Liver (tissue), 9 donors: ENCODE results near the gene MICAL3. TPM values are rescaled to one million over a fixed set of nuclear protein-coding genes. Genes with fewer than 3 reads are reported as not detected.
A peak's percentile ranks its signal among the peaks of the same experiment; 100 is the strongest.

Source experiments
- DNase-seq: peaks from one replicate; pipeline ENCODE4 v3.0.0-alpha.2; 2017; ENCODE audit warnings: low spot score
- H3K27ac ChIP-seq, 2 donors: one replicate each; pipeline ENCODE4 v1.7.0; 2013; ENCODE audit warnings: inconsistent platforms in 2 of 2, low read length in 2 of 2, control low read depth in 1 of 2, low read depth in 1 of 2, mild to moderate bottlenecking in 1 of 2
- H3K27me3 ChIP-seq, 4 donors: one replicate each; pipeline versions ENCODE4 v1.6.1 to v1.7.0; 2013; ENCODE audit warnings: low read length in 3 of 4, inconsistent platforms in 1 of 4, mild to moderate bottlenecking in 1 of 4, moderate library complexity in 1 of 4; ENCODE audit not compliant: control insufficient read depth in 4 of 4, insufficient read depth in 4 of 4
- H3K36me3 ChIP-seq, 4 donors: one replicate each; pipeline versions ENCODE4 v1.6.1 to v1.7.0; 2013; ENCODE audit warnings: low read length in 3 of 4, mild to moderate bottlenecking in 3 of 4, low read depth in 1 of 4, moderate library complexity in 1 of 4; ENCODE audit not compliant: control insufficient read depth in 4 of 4, insufficient read depth in 3 of 4
- H3K4me1 ChIP-seq, 4 donors: one replicate each; pipeline versions ENCODE4 v1.6.1 to v1.7.0; 2013; ENCODE audit warnings: low read length in 3 of 4, mild to moderate bottlenecking in 3 of 4, moderate library complexity in 1 of 4; ENCODE audit not compliant: control insufficient read depth in 4 of 4, insufficient read depth in 4 of 4
- H3K4me3 ChIP-seq, 3 donors: one replicate each; pipeline versions ENCODE4 v1.6.1 to v1.7.0; 2013; ENCODE audit warnings: low read length in 3 of 3, control low read depth in 1 of 3, low read depth in 1 of 3, mild to moderate bottlenecking in 1 of 3
- H3K9ac ChIP-seq, 2 donors: one replicate each; pipeline ENCODE4 v1.7.0; 2013; ENCODE audit warnings: low read length in 2 of 2, mild to moderate bottlenecking in 2 of 2, moderate library complexity in 2 of 2, control low read depth in 1 of 2, low read depth in 1 of 2
- H3K9me3 ChIP-seq, 4 donors: one replicate each; pipeline versions ENCODE4 v1.6.1 to v1.7.0; 2013; ENCODE audit warnings: low read length in 3 of 4; ENCODE audit not compliant: control insufficient read depth in 4 of 4
- EGR1 ChIP-seq, 2 donors: IDR thresholded peaks; 2 replicates each; pipeline ENCODE4 v1.6.1; 2016 to 2018; ENCODE audit warnings: antibody characterized with exemption in 2 of 2, low read depth in 2 of 2
- FOXA1 ChIP-seq: IDR thresholded peaks from 2 replicates; pipeline ENCODE4 v1.6.1; 2016; ENCODE audit warnings: antibody characterized with exemption
- FOXA2 ChIP-seq: IDR thresholded peaks from 2 replicates; pipeline ENCODE4 v1.6.1; 2016; ENCODE audit warnings: antibody characterized with exemption
- GABPA ChIP-seq, 2 donors: IDR thresholded peaks in 1 of 2; conservative IDR thresholded peaks in 1 of 2; 2 replicates each; pipeline ENCODE4 v1.6.1; 2016; ENCODE audit warnings: antibody characterized with exemption in 2 of 2, mild to moderate bottlenecking in 1 of 2, moderate library complexity in 1 of 2
- HNF4A ChIP-seq, 2 donors: conservative IDR thresholded peaks; 2 replicates each; pipeline ENCODE4 v1.6.1; 2016; ENCODE audit warnings: antibody characterized with exemption in 2 of 2, mild to moderate bottlenecking in 2 of 2
- HNF4G ChIP-seq: IDR thresholded peaks from 2 replicates; pipeline ENCODE4 v1.6.1; 2016; ENCODE audit warnings: antibody characterized with exemption
- JUND ChIP-seq, 2 donors: IDR thresholded peaks; 2 replicates each; pipeline ENCODE4 v1.6.1; 2016; ENCODE audit warnings: antibody characterized with exemption in 2 of 2
- MAX ChIP-seq: IDR thresholded peaks from 2 replicates; pipeline ENCODE4 v1.6.1; 2016; ENCODE audit warnings: antibody characterized with exemption
- RAD21 ChIP-seq, 2 donors: IDR thresholded peaks; 2 replicates each; pipeline ENCODE4 v1.6.1; 2016; ENCODE audit warnings: antibody characterized with exemption in 2 of 2, mild to moderate bottlenecking in 2 of 2
- REST ChIP-seq: IDR thresholded peaks from 2 replicates; pipeline ENCODE4 v1.6.1; 2016; ENCODE audit warnings: antibody characterized with exemption, mild to moderate bottlenecking
- RXRA ChIP-seq, 2 donors: IDR thresholded peaks; 2 replicates each; pipeline ENCODE4 v1.6.1; 2017 to 2018; ENCODE audit warnings: antibody characterized with exemption in 2 of 2, mild to moderate bottlenecking in 1 of 2
- SP1 ChIP-seq: IDR thresholded peaks from 2 replicates; pipeline ENCODE4 v1.6.1; 2018; ENCODE audit warnings: antibody characterized with exemption, mild to moderate bottlenecking
- TAF1 ChIP-seq: conservative IDR thresholded peaks from 2 replicates; pipeline ENCODE4 v1.6.1; 2016; ENCODE audit warnings: antibody characterized with exemption, mild to moderate bottlenecking
- YY1 ChIP-seq: IDR thresholded peaks from 2 replicates; pipeline ENCODE4 v1.6.1; 2016; ENCODE audit warnings: antibody characterized with exemption, mild to moderate bottlenecking
- ZBTB33 ChIP-seq: IDR thresholded peaks from 2 replicates; pipeline ENCODE4 v1.6.1; 2016; ENCODE audit warnings: antibody characterized with exemption
- WGBS: extraction: QIAGEN DNeasy Blood & Tissue Kit; methylation state at CpG from one replicate; pipeline ENCODE4 v1.1.7; 2013; 5-methylcytosine and 5-hydroxymethylcytosine counted together
- polyA plus RNA-seq, 2 donors: library from polyadenylated mRNA; stranded (reverse) in 1 of 2; unstranded in 1 of 2; fragments of 200-250 nt in 1 of 2; fragments of >200 nt in 1 of 2; fragmentation: Nextera tagmentation in 1 of 2; extraction: Ambion mirVana in 1 of 2; gene quantifications; one replicate each; pipeline versions ENCODE4 v1.2.1 to v1.2.3, GENCODE V29; 2013 to 2015
- total RNA-seq, 2 donors: library from RNA; depleted of rRNA; stranded (reverse); fragments of >200 nt; gene quantifications; one replicate each; pipeline ENCODE4 v1.2.3, GENCODE V29; 2014
- TF ChIP-seq, protein P1 (sequence below): IDR thresholded peaks from 2 replicates; pipeline ENCODE4 v1.6.1; 2016; ENCODE audit warnings: antibody characterized with exemption
- TF ChIP-seq, protein P2 (sequence below): fragments of 150-350 bp; IDR thresholded peaks from 2 replicates; pipeline ENCODE4 v1.5.1; 2017; ENCODE audit warnings: improper control_type of control experiment, low read depth, low read length; ENCODE audit not compliant: missing input control
- donor health status: healthy.
- donor health status: healthy.
- donor health status: healthy.
- donor health status: healthy.
- donor health status: healthy.

Gene MICAL3
- total and polyA plus RNA-seq, 4 donors: 6.4 to 38.4 (median 23.4) TPM

- no peaks in the 10 kb centered on the region for H3K27me3 ChIP-seq
- no peak overlapping the region for H3K27ac ChIP-seq
- H3K4me3 ChIP-seq: no peak overlapping the region
- H3K36me3 ChIP-seq: no peaks in the 10 kb centered on the region
- TF ChIP-seq JUND (IDR thresholded peaks at IDR 0.05) (no peak), FOXA1 (no peak), ZBTB33 (no peak), MAX (no peak), GABPA (IDR thresholded peaks at IDR 0.05 in 1 of 2, conservative IDR thresholded peaks at IDR 0.05 in 1 of 2) (no peak), SP1 (no peak), HNF4A (conservative IDR thresholded peaks at IDR 0.05) (no peak), RXRA (IDR thresholded peaks at IDR 0.05) (no peak), RAD21 (IDR thresholded peaks at IDR 0.05) (no peak), REST (no peak), FOXA2 (no peak), HNF4G (no peak), YY1 (no peak), TAF1 (no peak)
- TF ChIP-seq, protein P1, sequence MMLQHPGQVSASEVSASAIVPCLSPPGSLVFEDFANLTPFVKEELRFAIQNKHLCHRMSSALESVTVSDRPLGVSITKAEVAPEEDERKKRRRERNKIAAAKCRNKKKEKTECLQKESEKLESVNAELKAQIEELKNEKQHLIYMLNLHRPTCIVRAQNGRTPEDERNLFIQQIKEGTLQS: no peak
- TF ChIP-seq, protein P2, sequence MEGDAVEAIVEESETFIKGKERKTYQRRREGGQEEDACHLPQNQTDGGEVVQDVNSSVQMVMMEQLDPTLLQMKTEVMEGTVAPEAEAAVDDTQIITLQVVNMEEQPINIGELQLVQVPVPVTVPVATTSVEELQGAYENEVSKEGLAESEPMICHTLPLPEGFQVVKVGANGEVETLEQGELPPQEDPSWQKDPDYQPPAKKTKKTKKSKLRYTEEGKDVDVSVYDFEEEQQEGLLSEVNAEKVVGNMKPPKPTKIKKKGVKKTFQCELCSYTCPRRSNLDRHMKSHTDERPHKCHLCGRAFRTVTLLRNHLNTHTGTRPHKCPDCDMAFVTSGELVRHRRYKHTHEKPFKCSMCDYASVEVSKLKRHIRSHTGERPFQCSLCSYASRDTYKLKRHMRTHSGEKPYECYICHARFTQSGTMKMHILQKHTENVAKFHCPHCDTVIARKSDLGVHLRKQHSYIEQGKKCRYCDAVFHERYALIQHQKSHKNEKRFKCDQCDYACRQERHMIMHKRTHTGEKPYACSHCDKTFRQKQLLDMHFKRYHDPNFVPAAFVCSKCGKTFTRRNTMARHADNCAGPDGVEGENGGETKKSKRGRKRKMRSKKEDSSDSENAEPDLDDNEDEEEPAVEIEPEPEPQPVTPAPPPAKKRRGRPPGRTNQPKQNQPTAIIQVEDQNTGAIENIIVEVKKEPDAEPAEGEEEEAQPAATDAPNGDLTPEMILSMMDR: no peak
- H3K9ac ChIP-seq: no peak overlapping the region
- H3K9me3 ChIP-seq: no peaks in the 10 kb centered on the region
- peaks cover 0 to 5% (median 3%) of the 10 kb centered on the region in 4 donors for H3K4me1 ChIP-seq
- no peak for DNase-seq
- WGBS: 85% methylated on average over 6 of the region's 6 CpGs
These were observed 42.9 kb downstream of the MICAL3 start for GRCh38 chr22:17981497-17981896.

GRCh38 chr22:17980638-17981051 lies 43.7 kb downstream of the MICAL3 start:
- Histone ChIP-seq H3K27ac (no peak overlapping the region), H3K27me3 (no peaks in the 10 kb centered on the region), H3K4me1 (peaks cover 0 to 5% (median 3%) of the 10 kb centered on the region in 4 donors), H3K4me3 (no peak overlapping the region), H3K9ac (no peak overlapping the region), H3K36me3 (no peaks in the 10 kb centered on the region), H3K9me3 (no peaks in the 10 kb centered on the region)
- peak; percentile 84 for DNase-seq
- 55% methylated on average over 13 of the region's 13 CpGs for WGBS
- TF ChIP-seq HNF4G (no peak), EGR1 (IDR thresholded peaks at IDR 0.05; ENCODE audit: low read depth in 2 of 2) (no peak), YY1 (no peak), RAD21 (IDR thresholded peaks at IDR 0.05) (no peak), HNF4A (conservative IDR thresholded peaks at IDR 0.05) (no peak), ZBTB33 (no peak), FOXA1 (no peak), MAX (no peak), REST (no peak)
- TF ChIP-seq, protein P1: no peak
